Cardiac muscle cell (in vitro differentiated cells and primary cell): ENCODE data around the gene PRKD3. TPM values are rescaled to one million over a fixed set of nuclear protein-coding genes. Genes with fewer than 3 reads are reported as not detected.

Experiments
- DNase-seq, 2 donors: peaks; one replicate each; pipeline versions ENCODE4 v3.0.0 to v3.0.0-alpha.2; 2010 to 2017; ENCODE audit warnings: low read depth in 1 of 2, low spot score in 1 of 2
- H3K27ac ChIP-seq: fragments of 200-600 bp; sonication (generic); 2 replicates; pipeline ENCODE4 v1.5.1; 2016
- H3K27me3 ChIP-seq: fragments of 200-600 bp; sonication (generic); 2 replicates; pipeline ENCODE4 v1.6.0; 2016; ENCODE audit warnings: control low read depth
- H3K36me3 ChIP-seq: fragments of 200-600 bp; sonication (generic); 2 replicates; pipeline ENCODE4 v1.5.1; 2016; ENCODE audit warnings: control low read depth
- H3K4me1 ChIP-seq: fragments of 200-600 bp; sonication (generic); 2 replicates; pipeline ENCODE4 v1.8.1; 2017; ENCODE audit warnings: low read depth, mild to moderate bottlenecking, mixed run types
- H3K4me3 ChIP-seq: fragments of 200-600 bp; sonication (generic); 2 replicates; pipeline ENCODE4 v1.5.1; 2016; ENCODE audit warnings: mild to moderate bottlenecking
- H3K9me3 ChIP-seq: fragments of 200-600 bp; sonication (generic); 2 replicates; pipeline ENCODE4 v1.5.1; 2017; ENCODE audit warnings: low read depth, mild to moderate bottlenecking, control low read depth
- CTCF ChIP-seq: IDR thresholded peaks from 2 replicates; pipeline ENCODE4 v1.5.1; 2012; ENCODE audit warnings: low read depth, mild to moderate bottlenecking, low read length
- polyA plus RNA-seq: library from polyadenylated mRNA; unstranded; fragments of >200 nt; fragmentation: Nextera tagmentation; extraction: Ambion mirVana; gene quantifications from 2 replicates; pipeline ENCODE4 v1.2.1, GENCODE V29; 2016
- total RNA-seq: library from RNA; depleted of rRNA; stranded (reverse); fragments of >200 nt; gene quantifications from 2 replicates; pipeline ENCODE4 v1.2.3, GENCODE V29; 2016

Gene PRKD3
- total RNA-seq (11.1 and 20.2 TPM in 2 replicates), polyA plus RNA-seq (13.2 and 16.0 TPM in 2 replicates)

GRCh38 chr2:37324786-37325624, at the start of gene PRKD3:
TSS of gene PRKD3 (minus strand) at chr2:37324833. CDS start at chr2:37316524, 8,309 bp downstream.
- Histone ChIP-seq H3K4me3 (peak within 1 kb of the TSS; percentile 87), H3K27ac (peak within 1 kb of the TSS; percentile 90), H3K36me3 (no peaks in the 10 kb centered on the region), H3K9me3 (no peaks in the 10 kb centered on the region), H3K27me3 (no peaks in the 10 kb centered on the region), H3K4me1 (peaks cover 29% of the 10 kb centered on the region)
- peak in 1 of 2 donors; percentile 53 for DNase-seq
- TF ChIP-seq CTCF = no peak

GRCh38 chr2:37372000-37372399, 47.4 kb upstream of the PRKD3 start:
- no peak for DNase-seq
- Histone ChIP-seq H3K4me1 (no peaks in the 10 kb centered on the region), H3K36me3 (no peaks in the 10 kb centered on the region), H3K27me3 (no peaks in the 10 kb centered on the region), H3K9me3 (no peaks in the 10 kb centered on the region), H3K27ac (no peak overlapping the region), H3K4me3 (no peak overlapping the region)
- TF ChIP-seq CTCF = no peak

- no peak for DNase-seq
- H3K4me1 ChIP-seq = no peaks in the 10 kb centered on the region
- H3K36me3 ChIP-seq = no peaks in the 10 kb centered on the region
- TF ChIP-seq CTCF = no peak
- no peaks in the 10 kb centered on the region for H3K9me3 ChIP-seq
- H3K27me3 ChIP-seq = no peaks in the 10 kb centered on the region
- H3K27ac ChIP-seq = no peak overlapping the region
- H3K4me3 ChIP-seq = no peak overlapping the region
Measured at GRCh38 chr2:37370666-37371065, 46.0 kb upstream of the PRKD3 start.

- Histone ChIP-seq H3K9me3 (no peaks in the 10 kb centered on the region), H3K27me3 (no peaks in the 10 kb centered on the region), H3K4me3 (no peak overlapping the region), H3K27ac (no peak overlapping the region), H3K4me1 (no peaks in the 10 kb centered on the region), H3K36me3 (no peaks in the 10 kb centered on the region)
- no peak for TF ChIP-seq CTCF
- DNase-seq = no peak
Measured at GRCh38 chr2:37367984-37368383, 43.4 kb upstream of the PRKD3 start.

GRCh38 chr2:37367310-37367709, 42.7 kb upstream of the PRKD3 start:
- Histone ChIP-seq H3K4me1 (peaks cover under 1% of the 10 kb centered on the region), H3K27ac (no peak overlapping the region), H3K27me3 (no peaks in the 10 kb centered on the region), H3K36me3 (no peaks in the 10 kb centered on the region), H3K4me3 (no peak overlapping the region), H3K9me3 (no peaks in the 10 kb centered on the region)
- DNase-seq = no peak
- no peak for TF ChIP-seq CTCF
